GM12864 (cell line): Measurements from ENCODE around the gene AMZ1.

Experiments used
- DNase-seq: peaks from one replicate; pipeline ENCODE4 v3.0.0-alpha.2; 2011; ENCODE audit warnings: low read depth
- H3K4me3 ChIP-seq: 2 replicates; pipeline ENCODE4 v1.5.1; 2011; ENCODE audit warnings: mild to moderate bottlenecking, low read depth, low read length, control low read depth
- CTCF ChIP-seq: IDR thresholded peaks from 2 replicates; pipeline ENCODE4 v1.5.1; 2011; ENCODE audit warnings: low read depth, mild to moderate bottlenecking, moderate library complexity, low read length, control low read depth, inconsistent platforms; ENCODE audit errors: missing control alignments

AMZ1 gene

DNA sequence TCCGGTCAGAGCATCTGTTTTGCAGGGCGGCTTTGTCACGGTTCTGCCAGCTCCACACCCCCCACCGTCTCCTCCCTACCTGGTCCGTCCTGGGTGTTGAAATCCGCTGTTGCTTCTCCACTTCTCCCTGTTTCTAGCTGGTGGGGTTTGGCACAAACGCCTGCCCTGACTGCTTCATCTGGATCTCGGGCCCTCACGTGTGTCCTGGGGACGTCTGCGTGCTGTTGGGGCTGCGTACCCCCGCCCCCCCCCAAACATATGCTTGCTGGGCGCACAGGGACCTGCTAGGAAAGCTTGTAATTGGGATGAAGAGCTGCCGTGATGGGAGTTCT lies 11.3 kb downstream of the AMZ1 start:
- no peak for DNase-seq
- no peak for TF ChIP-seq CTCF
- H3K4me3 ChIP-seq, result no peak overlapping the region

DNA sequence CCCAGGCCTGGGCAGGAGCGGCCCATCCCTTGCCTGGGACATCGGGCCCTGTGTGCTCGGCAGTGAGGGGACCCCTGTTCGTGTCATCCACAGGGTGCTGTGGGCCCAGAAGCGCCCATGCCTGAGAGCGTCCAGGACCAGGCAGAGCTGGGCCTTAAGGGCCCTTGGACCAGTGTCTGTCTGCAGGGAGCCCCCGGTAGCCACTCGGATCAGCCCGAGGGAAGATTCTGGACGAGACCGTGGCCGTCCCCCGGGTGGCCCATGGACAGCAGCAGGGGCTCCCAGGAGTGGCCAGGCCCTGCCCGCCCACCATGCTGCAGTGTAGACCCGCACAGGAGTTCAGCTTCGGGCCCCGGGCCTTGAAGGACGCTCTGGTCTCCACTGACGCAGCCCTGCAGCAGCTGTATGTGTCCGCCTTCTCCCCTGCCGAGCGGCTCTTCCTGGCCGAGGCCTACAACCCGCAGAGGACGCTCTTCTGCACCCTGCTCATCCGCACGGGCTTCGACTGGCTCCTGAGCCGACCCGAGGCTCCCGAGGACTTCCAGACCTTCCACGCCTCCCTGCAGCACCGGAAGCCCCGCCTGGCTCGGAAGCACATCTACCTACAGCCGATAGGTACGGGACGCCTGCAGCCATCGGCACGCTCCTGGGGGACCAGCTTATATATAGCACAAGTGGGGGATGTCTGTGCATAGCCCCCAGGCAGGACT lies 12.3 kb downstream of the AMZ1 start:
- no peak for TF ChIP-seq CTCF
- no peak for DNase-seq
- H3K4me3 ChIP-seq, result no peak overlapping the region

DNA sequence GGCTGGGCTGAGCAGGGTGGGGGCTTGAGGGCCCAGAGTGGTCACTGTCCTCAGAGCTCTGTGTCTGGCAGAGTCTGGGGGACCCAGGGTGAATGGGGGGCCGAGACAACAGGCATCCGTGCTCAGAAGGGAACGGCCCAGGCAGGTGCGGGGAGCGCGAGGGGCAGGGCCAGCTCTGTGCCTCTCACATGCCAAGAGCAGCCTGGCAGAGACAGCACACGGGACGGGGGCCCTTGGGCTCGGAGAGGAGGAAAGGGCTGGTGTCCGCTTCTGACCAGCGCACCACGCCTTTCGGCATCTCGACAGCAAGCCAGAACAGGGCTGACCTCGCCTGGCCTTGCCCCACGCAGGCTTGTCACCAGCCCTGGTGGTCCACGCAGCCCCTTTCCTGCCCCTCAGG lies 13.4 kb downstream of the AMZ1 start:
- no peak overlapping the region for H3K4me3 ChIP-seq
- TF ChIP-seq CTCF, result no peak
- DNase-seq, result no peak

DNA sequence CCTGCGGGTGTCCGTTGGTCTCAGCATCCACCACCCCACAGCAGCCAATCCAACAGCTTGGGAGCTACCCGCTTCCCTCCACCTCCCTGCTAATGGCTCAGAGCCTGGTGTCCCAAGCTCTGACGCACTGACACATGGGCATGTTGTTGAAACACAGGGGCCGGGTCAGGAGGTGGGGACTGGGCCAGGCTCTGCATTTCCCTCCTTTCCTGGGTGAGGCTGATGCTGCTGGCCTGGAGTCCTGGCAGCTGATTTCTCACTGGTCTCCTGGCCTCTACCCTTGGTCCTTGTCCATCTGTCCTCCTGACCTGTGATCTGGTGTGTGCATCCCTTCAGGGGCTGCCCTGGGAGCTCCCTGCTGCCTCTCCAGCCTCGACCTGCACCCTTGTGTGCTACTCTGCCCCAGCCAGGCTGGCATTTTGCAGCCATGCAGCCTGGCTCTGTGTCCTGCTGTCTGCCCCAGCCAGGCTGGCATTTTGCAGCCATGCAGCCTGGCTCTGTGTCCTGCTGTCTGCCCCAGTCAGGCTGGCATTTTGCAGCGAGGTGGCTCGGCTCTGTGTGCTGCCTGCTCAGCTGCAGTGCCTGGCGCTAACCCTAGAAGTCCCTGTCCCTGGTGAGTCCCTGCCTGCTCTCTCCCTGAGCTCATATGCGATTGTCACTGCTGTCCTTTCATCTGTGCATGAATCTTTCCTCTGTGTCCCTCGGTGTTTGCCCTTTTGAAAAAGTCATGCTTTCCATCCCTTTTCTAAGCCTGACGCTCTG lies 14.0 kb downstream of the AMZ1 start:
- H3K4me3 ChIP-seq, result no peak overlapping the region
- TF ChIP-seq CTCF, result no peak
- DNase-seq, result no peak

- no peak for DNase-seq
- no peak overlapping the region for H3K4me3 ChIP-seq
- TF ChIP-seq CTCF, result no peak
These were observed 14.6 kb downstream of the AMZ1 start for GRCh38 chr7:2702594-2702957.

- DNase-seq, result no peak
- TF ChIP-seq CTCF, result no peak
- no peak overlapping the region for H3K4me3 ChIP-seq
These were observed 17.5 kb downstream of the AMZ1 start for GRCh38 chr7:2705371-2706096.
